GM18505 (cell line): Measurements from ENCODE around the gene RGMA.
A peak's percentile ranks its signal among the peaks of the same experiment; 100 is the strongest.
"Not testable (repeated sequence)": the region's sequence is repeated elsewhere in the genome, so short reads cannot be mapped to it uniquely, and the experiment has no call there.

Source experiments
- ATAC-seq: cut with Tn5 transposase; IDR thresholded peaks from one replicate; pipeline ENCODE4 v1.9.1; 2021; ENCODE audit not compliant: unreplicated experiment
- POLR2A ChIP-seq: IDR thresholded peaks from 4 replicates; pipeline ENCODE4 v1.6.1; 2011; ENCODE audit warnings: borderline replicate concordance; ENCODE audit not compliant: insufficient read depth, insufficient read length; ENCODE audit errors: extremely low read depth

Gene RGMA

GRCh38 chr15:93036951-93037819, 51.8 kb downstream of the RGMA start:
- ATAC-seq, result no peak
- no peak for TF ChIP-seq POLR2A

- peak; percentile 76 for ATAC-seq
- TF ChIP-seq POLR2A, result no peak
Observed at GRCh38 chr15:93035953-93036810, 52.8 kb downstream of the RGMA start.

- TF ChIP-seq POLR2A, result no peak
- peak; percentile 16 for ATAC-seq
Observed at GRCh38 chr15:93035092-93035915, 53.7 kb downstream of the RGMA start.

GRCh38 chr15:93034512-93034911, 54.5 kb downstream of the RGMA start:
- no peak for ATAC-seq
- no peak for TF ChIP-seq POLR2A

- no peak for ATAC-seq
- no peak for TF ChIP-seq POLR2A
Observed at GRCh38 chr15:93033434-93034045, 55.5 kb downstream of the RGMA start.

- ATAC-seq, result not testable (repeated sequence)
Observed at GRCh38 chr15:93032515-93033206, 56.4 kb downstream of the RGMA start.

GRCh38 chr15:93031557-93032384, 57.2 kb downstream of the RGMA start:
- ATAC-seq, result not testable (repeated sequence)

- ATAC-seq, result no peak
- no peak for TF ChIP-seq POLR2A
Observed at GRCh38 chr15:93031103-93031464, 57.9 kb downstream of the RGMA start.

- no peak for TF ChIP-seq POLR2A
- ATAC-seq, result peak; percentile 75
Observed at GRCh38 chr15:93030430-93031102, 58.4 kb downstream of the RGMA start.

- ATAC-seq, result no peak
- no peak for TF ChIP-seq POLR2A
Observed at GRCh38 chr15:93029836-93030429, 59.1 kb downstream of the RGMA start.

GRCh38 chr15:93029214-93029835, 59.7 kb downstream of the RGMA start:
- no peak for TF ChIP-seq POLR2A
- no peak for ATAC-seq
